Panc1 (cell line): ENCODE measurements around the gene CFAP53.

ENCODE experiments used
- CTCF ChIP-seq: fragments of 450-650 bp; IDR thresholded peaks from 2 replicates; pipeline ENCODE4 v1.5.1; 2017; ENCODE audit warnings: mild to moderate bottlenecking
- REST ChIP-seq, 2 experiments: IDR thresholded peaks; 2 replicates each; pipeline ENCODE4 v1.6.1; 2011 to 2012; ENCODE audit warnings: low read depth in 2 of 2, control low read depth in 1 of 2, low read length in 1 of 2, mild to moderate bottlenecking in 1 of 2, moderate library complexity in 1 of 2; ENCODE audit not compliant: insufficient read depth in 1 of 2

- TF ChIP-seq CTCF (no peak), REST (IDR thresholded peaks at IDR 0.05; ENCODE audit: insufficient read depth in 1 of 2, low read depth in 2 of 2, low read length in 1 of 2) (no peak)
Measured at GRCh38 chr18:50277942-50278341, 11.6 kb upstream of the CFAP53 start.
